MM.1S (cell line): ENCODE data around the gene LIG1.

ENCODE experiments used
- DNase-seq: peaks from one replicate; pipeline ENCODE4 v3.0.0-alpha.2; 2015
- H2AFZ ChIP-seq: fragments of 300-600 bp; sonication (generic); 2 replicates; pipeline ENCODE4 v1.6.0; 2016; ENCODE audit warnings: antibody characterized with exemption, low read length
- H3F3A ChIP-seq: fragments of 300-600 bp; sonication (generic); 2 replicates; pipeline ENCODE4 v1.6.1; 2016; ENCODE audit warnings: mild to moderate bottlenecking, antibody characterized with exemption, low read length, moderate library complexity, mixed read lengths; ENCODE audit not compliant: insufficient read depth
- H3K27ac ChIP-seq: fragments of 300-600 bp; sonication (generic); 2 replicates; pipeline ENCODE4 v1.5.1; 2016; ENCODE audit warnings: mild to moderate bottlenecking, low read length
- H3K27me3 ChIP-seq: fragments of 300-600 bp; sonication (generic); replicated peaks from 2 replicates; pipeline ENCODE4 v1.6.0; 2016; ENCODE audit warnings: low read length; ENCODE audit not compliant: insufficient read depth
- H3K36me3 ChIP-seq: fragments of 300-600 bp; sonication (generic); replicated peaks from 2 replicates; pipeline ENCODE4 v1.6.1; 2016; ENCODE audit warnings: mild to moderate bottlenecking, low read length, mixed read lengths; ENCODE audit not compliant: insufficient read depth
- H3K4me1 ChIP-seq: fragments of 300-600 bp; sonication (generic); 2 replicates; pipeline ENCODE4 v1.6.1; 2016; ENCODE audit warnings: low read length, mixed read lengths
- H3K4me2 ChIP-seq: fragments of 300-600 bp; sonication (generic); 2 replicates; pipeline ENCODE4 v1.6.0; 2016; ENCODE audit warnings: low read depth, low read length
- H3K4me3 ChIP-seq: fragments of 300-600 bp; sonication (generic); 2 replicates; pipeline ENCODE4 v1.5.1; 2016; ENCODE audit warnings: low read length, mixed read lengths
- H3K79me2 ChIP-seq: fragments of 300-600 bp; sonication (generic); 2 replicates; pipeline ENCODE4 v1.6.1; 2016; ENCODE audit warnings: mixed run types, low read length, mixed read lengths
- H3K9ac ChIP-seq: fragments of 300-600 bp; sonication (generic); 2 replicates; pipeline ENCODE4 v1.6.1; 2016; ENCODE audit warnings: low read length, mixed read lengths
- H3K9me2 ChIP-seq: fragments of 300-600 bp; sonication (generic); replicated peaks from 2 replicates; pipeline ENCODE4 v1.6.1; 2016; ENCODE audit warnings: mild to moderate bottlenecking, low read length, mixed read lengths; ENCODE audit not compliant: insufficient read depth
- H3K9me3 ChIP-seq: fragments of 300-600 bp; sonication (generic); replicated peaks from 2 replicates; pipeline ENCODE4 v1.6.1; 2016; ENCODE audit warnings: mild to moderate bottlenecking, low read length, mixed read lengths; ENCODE audit not compliant: insufficient read depth
- H4K20me1 ChIP-seq: fragments of 300-600 bp; sonication (generic); 2 replicates; pipeline ENCODE4 v1.6.1; 2016; ENCODE audit warnings: mild to moderate bottlenecking, low read length, moderate library complexity, mixed read lengths; ENCODE audit not compliant: insufficient read depth
- CTCF ChIP-seq: fragments of 300-600 bp; sonication (generic); IDR thresholded peaks from 2 replicates; pipeline ENCODE4 v1.5.1; 2016; ENCODE audit warnings: antibody characterized with exemption, low read length, mixed read lengths
- EZH2 ChIP-seq: fragments of 300-600 bp; sonication (generic); optimal IDR thresholded peaks from 2 replicates; pipeline ENCODE3; 2017; ENCODE audit warnings: low read depth, mild to moderate bottlenecking, antibody characterized with exemption, low read length, mixed read lengths
- EZH2phosphoT487 ChIP-seq: fragments of 300-600 bp; sonication (generic); IDR thresholded peaks from 2 replicates; pipeline ENCODE4 v1.6.1; 2018; ENCODE audit warnings: antibody characterized with exemption, low read length

LIG1 gene

GRCh38 chr19:48158210-48158790 lies 11.8 kb downstream of the LIG1 start:
- Histone ChIP-seq H3K27me3 (no peaks in the 10 kb centered on the region), H3K4me2 (no peak overlapping the region), H3K9me3 (no peaks in the 10 kb centered on the region), H3K9me2 (no peaks in the 10 kb centered on the region), H3K4me3 (no peak overlapping the region), H3K9ac (no peak overlapping the region), H3K79me2 (no peaks in the 10 kb centered on the region), H3F3A (no peaks in the 10 kb centered on the region), H3K36me3 (peaks cover 5% of the 10 kb centered on the region; the same call in 1 of the 2 replicates), H3K27ac (no peak overlapping the region), H3K4me1 (no peaks in the 10 kb centered on the region), H2AFZ (no peak overlapping the region), H4K20me1 (no peaks in the 10 kb centered on the region)
- no peak for DNase-seq
- no peak for TF ChIP-seq EZH2
- no peak for TF ChIP-seq EZH2phosphoT487
- TF ChIP-seq CTCF = no peak

GRCh38 chr19:48154003-48154402 lies 16.1 kb downstream of the LIG1 start:
- no peak for DNase-seq
- Histone ChIP-seq H3K36me3 (no peaks in the 10 kb centered on the region; the same call in 1 of the 2 replicates), H3K79me2 (no peaks in the 10 kb centered on the region), H3K27me3 (no peaks in the 10 kb centered on the region), H2AFZ (no peak overlapping the region), H3K9me2 (no peaks in the 10 kb centered on the region), H3K9ac (no peak overlapping the region), H3F3A (no peaks in the 10 kb centered on the region), H3K9me3 (no peaks in the 10 kb centered on the region), H3K4me2 (no peak overlapping the region), H3K4me3 (no peak overlapping the region), H4K20me1 (no peaks in the 10 kb centered on the region), H3K27ac (no peak overlapping the region), H3K4me1 (no peaks in the 10 kb centered on the region)
- TF ChIP-seq EZH2phosphoT487 = no peak
- no peak for TF ChIP-seq CTCF
- no peak for TF ChIP-seq EZH2

GRCh38 chr19:48152551-48152950 lies 17.6 kb downstream of the LIG1 start:
- DNase-seq = peak; percentile 64
- no peaks in the 10 kb centered on the region; the same call in 1 of the 2 replicates for H3K36me3 ChIP-seq

More at GRCh38 chr19:48152551-48152950, 17.6 kb downstream of the LIG1 start:
- no peaks in the 10 kb centered on the region for H3K9me3 ChIP-seq
- H3K9ac ChIP-seq = no peak overlapping the region
- no peaks in the 10 kb centered on the region for H3K9me2 ChIP-seq
- TF ChIP-seq EZH2 (no peak), CTCF (peak; percentile 78)
- no peaks in the 10 kb centered on the region for H3K4me1 ChIP-seq
- H2AFZ ChIP-seq = no peak overlapping the region
- no peaks in the 10 kb centered on the region for H3K79me2 ChIP-seq
- no peaks in the 10 kb centered on the region for H4K20me1 ChIP-seq
- no peak overlapping the region for H3K27ac ChIP-seq
- no peak overlapping the region for H3K4me3 ChIP-seq
- no peaks in the 10 kb centered on the region for H3K27me3 ChIP-seq
- H3F3A ChIP-seq = no peaks in the 10 kb centered on the region
- H3K4me2 ChIP-seq = no peak overlapping the region
